GM21390 (cell line): ENCODE measurements around the gene B4GALT3.

Source experiments
- ATAC-seq: cut with Tn5 transposase; IDR thresholded peaks from one replicate; pipeline ENCODE4 v1.9.1; 2021; ENCODE audit not compliant: unreplicated experiment

B4GALT3 gene

DNA sequence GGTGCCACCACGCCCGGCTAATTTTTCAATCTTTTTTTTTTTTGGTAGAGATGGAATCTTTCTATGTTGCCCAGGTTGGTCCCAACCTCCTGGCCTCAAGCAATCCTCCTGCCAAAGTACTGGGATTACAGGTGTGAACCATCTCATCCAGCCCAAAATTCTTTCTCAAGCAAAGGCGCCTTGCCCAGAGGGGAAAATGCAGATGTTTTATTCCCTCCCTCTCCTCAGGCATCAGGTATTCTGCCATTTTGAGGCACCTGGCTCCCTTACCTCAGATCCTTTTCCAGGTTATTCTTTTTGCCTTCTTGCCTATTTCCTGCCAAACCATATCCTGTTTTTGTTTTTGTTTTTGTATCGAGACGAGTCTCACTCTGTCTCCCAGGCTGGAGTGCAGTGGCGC lies 11.1 kb upstream of the B4GALT3 start:
- ATAC-seq, result no peak

DNA sequence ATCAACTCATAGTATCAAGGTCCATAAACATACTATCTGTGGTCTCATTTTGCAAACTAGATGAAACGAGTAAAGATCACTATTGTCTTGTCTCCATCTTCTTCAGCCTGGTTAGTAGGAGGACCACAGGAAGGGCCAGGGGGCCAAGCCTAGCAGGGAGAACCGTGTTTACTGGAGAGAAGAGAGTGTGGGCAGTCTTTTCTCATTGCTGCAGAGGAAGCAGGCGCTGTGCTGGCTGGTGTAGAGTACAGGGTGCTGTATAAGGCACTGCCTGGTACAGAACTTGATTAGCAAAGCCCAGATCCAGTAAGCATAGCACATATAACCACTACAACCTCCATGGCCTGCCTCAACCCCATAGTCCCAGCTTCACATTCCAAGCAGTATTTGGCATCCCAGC lies 10.0 kb upstream of the B4GALT3 start:
- no peak for ATAC-seq

- ATAC-seq, result peak; percentile 35
Observed at GRCh38 chr1:161185732-161186311, 8.5 kb upstream of the B4GALT3 start.

DNA sequence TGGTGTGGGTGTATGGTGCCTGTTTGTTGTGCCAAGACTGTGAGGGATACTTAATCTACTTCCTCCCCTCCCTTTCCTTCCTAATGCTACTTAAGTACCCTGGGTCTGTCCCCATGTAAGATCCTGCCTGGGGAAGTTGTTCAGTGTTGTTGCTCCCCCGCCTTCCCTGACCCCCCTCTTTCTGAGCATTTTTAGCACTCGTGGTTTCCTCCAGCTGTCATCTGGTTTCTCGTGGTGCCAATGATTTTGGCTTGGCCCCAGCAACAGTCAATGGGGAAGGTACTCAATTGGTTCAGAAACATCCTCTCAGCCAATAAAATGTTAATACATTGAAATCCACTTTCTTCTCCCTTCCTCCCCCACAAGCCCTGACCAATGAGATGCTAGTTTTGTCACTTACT lies 8.0 kb upstream of the B4GALT3 start:
- peak; percentile 56 for ATAC-seq

DNA sequence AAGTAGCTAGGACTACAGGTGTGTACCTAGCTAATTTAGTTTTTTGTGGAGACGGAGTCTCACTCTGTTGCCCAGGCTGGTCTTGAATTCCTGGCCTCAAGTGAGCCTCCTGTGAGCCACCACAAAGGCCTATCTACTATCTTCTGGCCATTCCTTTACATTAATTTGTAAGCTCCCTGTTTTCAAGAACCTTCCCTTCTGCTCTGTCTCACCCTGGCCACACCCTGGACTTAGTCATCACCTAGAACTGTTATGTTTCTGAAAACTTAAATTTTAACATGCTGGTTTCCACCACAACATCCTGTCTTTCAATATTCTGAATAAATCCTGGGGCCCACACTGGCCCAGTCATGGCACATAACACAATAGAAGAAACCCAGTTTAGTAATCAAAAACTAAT lies 4.9 kb upstream of the B4GALT3 start:
- ATAC-seq, result peak; percentile 45

GRCh38 chr1:161180639-161181038 lies 3.3 kb upstream of the B4GALT3 start:
- ATAC-seq, result no peak

- no peak for ATAC-seq
Observed at GRCh38 chr1:161179698-161180097, 2.4 kb upstream of the B4GALT3 start.

DNA sequence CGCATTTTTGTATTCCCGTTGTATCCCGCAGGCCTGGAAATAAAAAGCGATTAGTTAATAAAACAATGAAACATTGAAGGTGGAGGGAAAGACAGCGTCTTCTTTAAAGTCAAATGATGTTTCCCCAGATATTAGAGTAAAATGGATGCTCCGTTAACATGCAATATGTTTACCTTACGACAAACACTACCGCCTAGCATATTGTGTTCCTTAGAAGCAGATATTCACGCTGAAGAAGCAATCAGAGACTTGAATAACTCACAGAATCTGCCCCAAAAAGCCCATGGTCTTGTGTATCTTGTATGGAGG lies 583 bp upstream of the B4GALT3 start:
- ATAC-seq, result no peak

DNA sequence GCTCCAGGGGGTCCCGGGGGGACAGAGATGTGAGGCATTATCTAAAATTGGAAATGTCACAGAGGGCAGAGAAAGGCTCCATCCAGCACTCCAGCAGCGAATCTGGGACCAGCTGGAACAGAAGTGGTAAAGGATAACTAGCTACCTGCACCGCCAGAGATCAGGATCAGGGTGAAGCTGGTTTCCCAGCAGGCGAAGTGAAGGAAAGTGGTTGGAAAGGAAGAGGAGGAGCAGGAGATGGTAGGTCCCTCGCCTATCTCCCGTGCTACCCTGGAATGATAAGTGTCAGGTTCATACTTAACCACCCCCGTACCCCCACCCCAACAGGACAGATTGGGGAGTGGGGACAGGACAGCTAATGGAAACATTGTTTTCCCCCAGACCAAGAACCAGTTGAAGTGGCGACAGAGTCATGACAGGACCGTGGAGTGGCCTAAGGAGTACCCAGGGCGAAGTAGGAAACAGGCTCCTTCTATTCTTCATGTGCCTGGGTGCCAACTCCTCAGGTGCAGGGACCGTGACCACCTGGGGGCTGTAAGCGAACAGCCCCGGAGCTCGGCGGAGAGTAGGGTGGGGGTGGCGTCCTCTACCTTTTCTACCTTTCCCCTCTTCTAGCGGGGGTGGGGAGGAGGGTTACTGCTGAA lies 717 bp downstream of the B4GALT3 start:
- ATAC-seq, result no peak

DNA sequence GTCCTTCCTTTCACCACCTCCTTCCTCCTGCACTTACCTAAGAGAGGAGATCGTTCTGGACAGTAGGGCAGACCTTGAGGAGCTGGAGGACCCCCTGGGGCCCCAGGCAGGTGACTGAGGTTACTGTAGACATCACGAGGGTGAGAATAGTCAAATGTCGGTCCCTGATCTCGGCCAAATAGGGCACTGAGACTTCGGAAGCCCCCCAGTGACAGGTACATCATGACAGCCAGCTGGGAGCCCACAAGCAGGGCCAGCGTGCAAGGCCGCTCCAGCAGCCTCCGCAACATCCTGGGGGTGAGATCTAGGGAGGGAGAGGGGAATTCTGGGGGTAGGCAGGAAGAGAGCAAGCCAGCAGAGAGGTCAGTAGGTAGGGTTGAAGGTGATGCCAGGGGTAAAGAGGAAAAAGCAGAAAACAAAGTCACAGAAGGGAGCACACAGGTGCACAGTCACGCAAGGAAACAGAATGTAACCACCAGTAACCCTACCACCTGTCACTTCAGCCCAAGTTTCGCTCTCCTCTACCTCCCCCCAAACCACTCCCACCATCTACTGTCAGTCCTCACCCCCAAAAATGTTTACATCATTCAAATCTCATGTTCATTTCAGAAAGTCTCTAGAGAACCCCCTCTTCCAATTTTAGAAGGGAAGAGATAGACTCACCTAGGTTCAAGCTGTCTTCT lies 1.4 kb downstream of the B4GALT3 start:
- no peak for ATAC-seq

- no peak for ATAC-seq
Observed at GRCh38 chr1:161174911-161175310, 2.4 kb downstream of the B4GALT3 start.

- no peak for ATAC-seq
Observed at GRCh38 chr1:161173711-161174110, 3.6 kb downstream of the B4GALT3 start.

- ATAC-seq, result no peak
Observed at GRCh38 chr1:161172776-161173376, 4.4 kb downstream of the B4GALT3 start.

GRCh38 chr1:161172349-161172748 lies 5.0 kb downstream of the B4GALT3 start:
- ATAC-seq, result no peak

DNA sequence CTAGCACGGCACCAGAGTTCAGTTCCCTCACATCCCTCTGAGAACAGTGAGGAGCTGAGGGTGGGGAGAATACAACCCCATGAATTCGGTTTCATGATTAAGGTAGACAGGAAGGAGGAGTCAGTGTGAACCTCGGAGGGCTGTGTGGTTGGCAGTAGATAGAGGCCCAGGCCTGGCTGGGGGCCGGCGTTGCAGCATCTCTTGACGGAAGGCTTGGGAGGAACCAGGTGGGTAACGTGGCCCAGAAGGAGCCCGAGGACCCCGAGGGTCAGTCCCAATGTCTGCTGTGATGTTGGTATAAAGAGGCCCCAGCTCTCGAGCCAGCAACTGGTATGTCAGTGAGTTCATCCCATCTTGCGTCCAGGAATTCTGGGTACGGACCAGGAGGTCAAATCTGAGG lies 5.6 kb downstream of the B4GALT3 start:
- no peak for ATAC-seq

- no peak for ATAC-seq
Observed at GRCh38 chr1:161171191-161171590, 6.1 kb downstream of the B4GALT3 start.

DNA sequence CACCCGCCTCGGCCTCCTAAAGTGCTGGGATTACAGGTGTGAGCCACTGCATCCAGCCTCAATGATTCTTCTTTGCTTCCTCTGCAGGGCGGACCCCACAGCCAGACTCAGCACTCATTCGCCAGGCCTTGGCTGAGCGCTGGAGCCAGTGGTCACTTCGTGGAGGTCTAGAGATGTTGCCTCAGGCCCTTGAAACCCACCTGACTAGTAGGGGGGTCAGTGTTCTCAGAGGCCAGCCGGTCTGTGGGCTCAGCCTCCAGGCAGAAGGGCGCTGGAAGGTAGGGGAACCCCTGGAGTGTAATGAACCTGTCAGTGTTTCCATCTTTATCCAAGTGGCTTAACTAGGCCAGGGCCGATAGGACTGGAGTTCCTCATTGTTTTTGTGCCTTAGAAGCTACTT lies 8.4 kb downstream of the B4GALT3 start:
- no peak for ATAC-seq

DNA sequence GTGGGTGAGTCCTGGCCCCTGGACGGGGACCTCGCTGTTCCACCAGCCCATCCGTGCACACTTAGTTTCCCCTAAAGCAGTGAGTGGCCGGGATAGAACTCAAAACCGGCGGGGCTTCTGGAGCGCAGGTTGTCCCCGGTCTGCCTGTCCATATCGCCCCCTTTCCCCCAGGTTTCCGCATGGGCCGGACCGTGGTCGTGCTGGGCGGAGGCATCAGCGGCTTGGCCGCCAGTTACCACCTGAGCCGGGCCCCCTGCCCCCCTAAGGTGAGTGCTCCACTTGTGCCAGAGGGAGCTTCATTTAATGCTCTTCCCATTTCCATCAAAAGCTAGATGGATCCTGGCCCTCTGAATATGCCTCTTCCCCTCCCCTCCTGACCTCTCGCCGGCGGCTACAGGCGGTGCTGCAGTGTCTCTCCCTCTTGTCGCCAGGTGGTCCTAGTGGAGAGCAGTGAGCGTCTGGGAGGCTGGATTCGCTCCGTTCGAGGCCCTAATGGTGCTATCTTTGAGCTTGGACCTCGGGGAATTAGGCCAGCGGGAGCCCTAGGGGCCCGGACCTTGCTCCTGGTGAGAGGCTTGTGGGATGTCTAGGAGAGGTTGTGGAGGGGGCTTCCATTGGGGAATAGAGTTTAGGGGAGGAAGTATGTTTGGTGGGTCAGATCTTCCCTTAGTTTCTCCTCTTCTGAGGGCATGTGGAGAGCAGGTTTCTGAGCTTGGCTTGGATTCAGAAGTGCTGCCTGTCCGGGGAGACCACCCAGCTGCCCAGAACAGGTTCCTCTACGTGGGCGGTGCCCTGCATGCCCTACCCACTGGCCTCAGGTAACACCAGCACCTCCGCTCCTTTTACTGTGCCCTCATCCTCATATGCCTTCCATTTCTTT lies 10.4 kb downstream of the B4GALT3 start:
- ATAC-seq, result peak; percentile 4

DNA sequence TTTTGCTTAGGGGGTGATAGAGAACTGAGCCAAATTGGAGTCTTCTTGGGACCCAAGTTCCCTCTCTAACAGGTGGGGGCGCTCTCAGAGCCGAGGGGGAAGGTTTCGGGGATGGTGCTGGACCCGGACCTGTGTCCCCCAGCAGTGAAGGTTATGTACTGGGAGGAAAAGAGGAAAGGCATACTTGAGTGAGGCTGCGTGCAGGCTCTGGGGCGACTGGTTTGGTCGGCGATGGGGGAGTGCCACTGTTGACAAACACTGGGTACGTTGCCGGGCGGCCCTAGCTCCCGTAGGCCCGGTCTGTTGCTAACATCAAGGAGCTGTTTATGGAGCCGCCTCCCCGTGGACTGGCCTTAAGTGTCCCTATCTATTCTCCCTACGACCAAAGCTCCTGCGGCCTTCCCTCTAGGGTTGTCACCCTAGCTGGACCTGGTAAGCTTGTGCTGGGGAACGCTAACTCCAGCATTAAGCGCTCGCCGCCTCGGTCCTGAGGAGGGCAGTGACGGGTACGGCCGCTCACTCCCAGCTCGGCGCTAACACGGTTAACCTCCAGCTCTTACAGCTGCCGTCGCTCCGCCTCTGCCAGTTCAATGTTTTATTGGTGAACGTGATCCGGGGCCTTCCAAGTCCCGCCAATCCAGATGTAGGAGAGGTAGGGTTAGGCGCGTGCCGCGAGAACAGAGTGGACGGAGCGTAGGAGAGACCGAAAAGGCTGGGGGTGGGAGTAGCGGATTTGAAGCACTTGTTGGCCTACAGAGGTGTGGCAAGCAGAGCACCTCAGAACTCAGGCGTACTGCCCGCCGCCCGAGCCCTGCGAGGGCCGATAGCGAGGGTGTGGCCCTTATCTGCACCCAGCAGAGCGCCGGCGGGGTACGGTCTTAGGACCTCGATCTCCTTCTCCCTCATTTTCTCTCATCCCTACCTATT lies 11.3 kb downstream of the B4GALT3 start, which contains the start of gene PPOX:
Gene PPOX (plus strand): TSS at position 685 of the 927 bp plus-strand sequence. CDS start 422 bp downstream, outside the sequence.
- ATAC-seq, result peak; percentile 91
